ENCODE data around the gene LRRC4. TPM values are rescaled to one million over a fixed set of nuclear protein-coding genes. Genes with fewer than 3 reads are reported as not detected.

Gene LRRC4
- total RNA-seq, 2 donors from 2014 or later, result 0.23 to 5.7 TPM

GRCh38 chr7:128066858-128067257 is 35.6 kb upstream of the LRRC4 start:
- H3K36me3 ChIP-seq, result no peaks in the 10 kb centered on the region
- no peaks in the 10 kb centered on the region for H3K4me1 ChIP-seq (replicated peaks)
- DNase-seq (ENCODE audit: low spot score), result no peak
- no peak overlapping the region for H3K27ac ChIP-seq
- WGBS, result 85% methylated on average over 5 of the region's 5 CpGs
- TF ChIP-seq POLR2A (IDR thresholded peaks at IDR 0.05), result no peak
- TF ChIP-seq POLR2AphosphoS5 (IDR thresholded peaks at IDR 0.05), result no peak
- TF ChIP-seq CTCF (IDR thresholded peaks at IDR 0.05), result no peak
- H3K9me3 ChIP-seq, result no peaks in the 10 kb centered on the region
- intact Hi-C loops (cut with DNase I), result no loop called here
- H3K4me3 ChIP-seq, result no peak overlapping the region
- H3K27me3 ChIP-seq (replicated peaks; ENCODE audit: insufficient read depth), result no peaks in the 10 kb centered on the region

- no peak for TF ChIP-seq POLR2A (IDR thresholded peaks at IDR 0.05)
- TF ChIP-seq POLR2AphosphoS5 (IDR thresholded peaks at IDR 0.05), result no peak
- no peak for TF ChIP-seq CTCF (IDR thresholded peaks at IDR 0.05)
- Histone ChIP-seq H3K4me3 (no peak overlapping the region), H3K4me1 (replicated peaks) (no peaks in the 10 kb centered on the region), H3K27me3 (replicated peaks; ENCODE audit: insufficient read depth) (no peaks in the 10 kb centered on the region), H3K36me3 (no peaks in the 10 kb centered on the region), H3K27ac (no peak overlapping the region), H3K9me3 (no peaks in the 10 kb centered on the region)
- DNase-seq (ENCODE audit: low spot score), result no peak
- 92% methylated on average over 10 of the region's 10 CpGs for WGBS
- intact Hi-C loops (cut with DNase I), result no loop called here
Observed at GRCh38 chr7:128066395-128066794, 35.2 kb upstream of the LRRC4 start.

GRCh38 chr7:128065872-128066271 is 34.6 kb upstream of the LRRC4 start:
- Histone ChIP-seq H3K36me3 (no peaks in the 10 kb centered on the region), H3K27me3 (replicated peaks; ENCODE audit: insufficient read depth) (no peaks in the 10 kb centered on the region), H3K4me3 (no peak overlapping the region), H3K4me1 (replicated peaks) (no peaks in the 10 kb centered on the region), H3K27ac (no peak overlapping the region), H3K9me3 (no peaks in the 10 kb centered on the region)
- TF ChIP-seq POLR2A (IDR thresholded peaks at IDR 0.05), result no peak
- TF ChIP-seq CTCF (IDR thresholded peaks at IDR 0.05), result no peak
- TF ChIP-seq POLR2AphosphoS5 (IDR thresholded peaks at IDR 0.05), result no peak
- DNase-seq (ENCODE audit: low spot score), result no peak
- intact Hi-C loops (cut with DNase I), result no loop called here
- WGBS, result 86% methylated on average over 7 of the region's 7 CpGs

GRCh38 chr7:128063088-128063487 is 31.9 kb upstream of the LRRC4 start:
- Histone ChIP-seq H3K27me3 (replicated peaks; ENCODE audit: insufficient read depth) (no peaks in the 10 kb centered on the region), H3K4me3 (no peak overlapping the region), H3K4me1 (replicated peaks) (no peaks in the 10 kb centered on the region), H3K36me3 (no peaks in the 10 kb centered on the region), H3K9me3 (no peaks in the 10 kb centered on the region), H3K27ac (no peak overlapping the region)
- TF ChIP-seq CTCF (IDR thresholded peaks at IDR 0.05), result no peak
- no peak for TF ChIP-seq POLR2AphosphoS5 (IDR thresholded peaks at IDR 0.05)
- no peak for TF ChIP-seq POLR2A (IDR thresholded peaks at IDR 0.05)
- WGBS, result 94% methylated on average over 8 of the region's 8 CpGs
- no peak for DNase-seq (ENCODE audit: low spot score)
- intact Hi-C loops (cut with DNase I), result no loop called here

GRCh38 chr7:128060018-128060417 is 28.8 kb upstream of the LRRC4 start:
- H3K4me3 ChIP-seq, result no peak overlapping the region
- H3K4me1 ChIP-seq (replicated peaks), result no peaks in the 10 kb centered on the region
- H3K36me3 ChIP-seq, result no peaks in the 10 kb centered on the region
- intact Hi-C loops (cut with DNase I), result no loop called here
- no peaks in the 10 kb centered on the region for H3K27me3 ChIP-seq (replicated peaks; ENCODE audit: insufficient read depth)
- 83% methylated on average over 3 of the region's 3 CpGs for WGBS
- DNase-seq (ENCODE audit: low spot score), result no peak
- H3K9me3 ChIP-seq, result no peaks in the 10 kb centered on the region
- TF ChIP-seq CTCF (IDR thresholded peaks at IDR 0.05) (no peak), POLR2A (IDR thresholded peaks at IDR 0.05) (no peak), POLR2AphosphoS5 (IDR thresholded peaks at IDR 0.05) (no peak)
- H3K27ac ChIP-seq, result no peak overlapping the region

Measured in prostate gland (tissue), 2 donors.